GM18508 (cell line): ENCODE results near the gene CIPC.

ENCODE experiments used
- ATAC-seq: cut with Tn5 transposase; IDR thresholded peaks from one replicate; pipeline ENCODE4 v1.9.1; 2021; ENCODE audit warnings: moderate number of reproducible peaks; ENCODE audit not compliant: insufficient read depth, unreplicated experiment

Gene CIPC, protein sequence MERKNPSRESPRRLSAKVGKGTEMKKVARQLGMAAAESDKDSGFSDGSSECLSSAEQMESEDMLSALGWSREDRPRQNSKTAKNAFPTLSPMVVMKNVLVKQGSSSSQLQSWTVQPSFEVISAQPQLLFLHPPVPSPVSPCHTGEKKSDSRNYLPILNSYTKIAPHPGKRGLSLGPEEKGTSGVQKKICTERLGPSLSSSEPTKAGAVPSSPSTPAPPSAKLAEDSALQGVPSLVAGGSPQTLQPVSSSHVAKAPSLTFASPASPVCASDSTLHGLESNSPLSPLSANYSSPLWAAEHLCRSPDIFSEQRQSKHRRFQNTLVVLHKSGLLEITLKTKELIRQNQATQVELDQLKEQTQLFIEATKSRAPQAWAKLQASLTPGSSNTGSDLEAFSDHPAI

DNA sequence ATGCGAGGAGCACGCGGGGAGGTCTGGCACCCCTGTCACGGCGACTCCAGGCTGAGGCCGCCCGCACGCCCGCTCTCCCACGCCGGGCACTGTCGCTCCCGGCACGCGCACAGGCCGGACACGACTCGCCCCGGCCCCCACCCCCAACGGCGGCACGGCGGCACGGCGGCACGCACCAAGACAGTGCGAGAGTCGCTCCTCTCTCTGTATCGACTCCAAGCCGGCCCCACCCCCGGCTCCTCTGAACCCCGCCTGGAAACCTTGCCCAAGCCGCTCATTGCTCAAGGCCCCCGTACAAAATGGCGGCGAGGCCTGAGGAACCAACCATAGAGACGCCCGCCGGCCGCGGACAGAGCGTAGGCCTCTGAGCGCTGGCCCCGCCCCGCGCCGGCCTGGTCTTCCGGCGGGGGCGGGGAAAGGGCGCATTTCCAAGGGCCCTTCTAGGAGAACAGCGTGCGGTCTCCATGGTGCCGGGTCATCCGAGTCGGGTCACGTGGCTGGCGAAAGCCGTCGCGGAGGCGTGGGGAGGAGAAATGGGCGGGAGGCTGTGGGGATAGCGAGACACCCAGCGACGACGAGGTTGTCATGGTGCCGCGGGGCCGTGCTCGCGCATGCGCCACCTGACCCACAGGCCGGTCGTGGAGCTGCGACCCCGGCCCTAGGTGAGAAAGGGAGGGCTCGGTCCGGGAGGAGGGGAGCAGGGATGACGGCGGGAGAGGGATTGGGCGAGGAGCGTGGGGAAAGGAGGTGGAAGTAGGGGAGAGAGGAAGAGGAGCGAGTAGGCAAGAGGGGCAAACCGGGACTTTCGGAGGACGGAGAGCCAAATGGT is at the start of gene CIPC:
Gene CIPC, plus strand, starts transcription at position 559 of the 829 bp plus-strand sequence. CDS start 7,451 bp downstream, outside the sequence.
- peak; percentile 67 for ATAC-seq

DNA sequence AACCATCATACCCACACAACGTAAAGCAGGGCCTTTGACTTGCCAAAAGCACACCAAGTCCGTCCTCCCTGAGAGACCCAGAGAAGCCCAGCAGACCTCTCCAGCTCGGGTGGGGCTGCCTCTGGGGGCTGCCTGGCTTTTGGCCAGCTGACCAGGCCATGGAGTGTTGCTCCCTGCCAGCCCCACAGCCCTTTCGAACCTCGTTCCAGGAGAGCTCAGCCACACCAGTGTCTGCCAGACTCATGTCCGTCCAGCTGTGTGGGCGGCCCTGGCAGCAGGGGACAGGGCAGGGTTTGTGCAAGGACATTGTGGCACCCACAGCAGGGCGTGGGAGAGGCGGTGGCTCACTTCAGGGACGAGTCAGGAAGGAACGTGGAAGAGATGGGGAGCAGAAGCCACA is 46.9 kb upstream of the CIPC start:
- ATAC-seq: no peak

DNA sequence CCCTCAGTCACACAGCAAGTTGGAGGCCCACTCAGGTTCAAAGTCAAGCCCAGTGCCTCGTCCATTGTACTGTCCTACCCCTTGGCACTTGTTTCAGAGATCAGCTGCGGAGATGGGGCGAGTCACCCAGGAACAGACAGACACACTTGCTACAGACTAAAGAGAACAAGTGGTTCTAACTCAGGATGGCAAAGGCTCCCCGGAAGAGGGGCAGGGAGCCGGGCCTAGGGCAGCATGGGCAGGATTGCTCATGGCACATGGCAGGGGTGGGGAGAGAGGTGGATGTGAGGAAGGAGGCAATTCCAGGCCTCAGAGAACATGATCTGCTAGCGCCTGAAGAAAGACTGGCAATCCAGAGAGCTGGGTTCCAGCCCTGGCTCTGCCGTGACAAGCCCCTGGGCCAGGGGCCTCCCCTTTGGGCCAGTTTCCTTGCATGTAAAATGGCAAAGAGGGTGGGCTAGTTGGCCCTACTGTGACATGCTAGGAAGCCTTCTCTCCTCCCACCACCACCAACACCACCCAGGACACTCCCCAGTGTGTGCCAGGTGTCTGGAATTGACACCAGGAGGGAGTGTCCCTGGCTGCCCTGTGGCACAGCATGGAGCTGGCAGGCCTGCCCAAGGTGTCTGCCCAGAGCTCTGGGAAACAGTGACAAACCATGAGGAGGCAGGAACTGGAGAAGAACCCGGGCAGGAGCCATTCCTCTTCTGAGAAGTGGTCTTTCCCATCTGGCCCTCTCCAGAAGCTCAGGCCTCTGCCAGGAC is 45.6 kb upstream of the CIPC start:
- ATAC-seq: no peak

DNA sequence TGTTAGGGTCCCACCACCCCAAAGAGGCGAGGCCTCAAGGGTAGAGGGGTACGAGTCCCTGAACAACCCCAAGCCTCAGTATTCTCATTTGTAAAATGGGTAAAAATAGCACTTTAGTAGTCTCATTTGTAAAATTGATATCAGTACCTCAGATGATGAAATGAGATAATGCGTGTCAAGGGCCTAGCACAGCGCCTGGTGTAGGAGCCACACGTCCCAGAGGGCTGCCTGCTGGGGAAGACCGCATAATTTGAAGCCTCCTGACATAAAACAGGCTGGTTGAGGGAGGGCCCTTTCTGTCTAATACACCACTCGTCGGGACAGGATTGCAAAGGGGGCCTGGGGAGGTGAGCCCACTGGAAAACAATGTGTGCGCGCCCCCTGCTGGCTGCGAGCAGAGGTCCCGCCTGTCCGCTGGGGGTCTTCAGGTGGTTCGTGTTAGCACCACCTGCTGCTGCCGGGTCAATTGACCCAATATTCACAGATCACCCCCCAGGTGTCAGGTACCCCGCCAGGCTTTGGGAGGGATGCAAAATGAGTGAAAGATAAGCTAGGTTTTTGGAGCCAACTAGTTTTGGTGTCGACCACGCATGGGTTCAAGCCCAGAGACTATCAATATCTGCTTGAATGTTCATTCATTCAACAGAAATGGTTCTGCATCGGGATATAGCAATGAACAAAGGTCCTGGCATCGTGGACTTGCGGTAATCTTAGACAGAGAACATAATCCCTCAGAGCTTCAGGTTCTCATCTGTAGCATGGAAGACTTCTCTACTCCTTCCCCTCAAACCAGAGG is 44.8 kb upstream of the CIPC start:
- ATAC-seq: no peak

DNA sequence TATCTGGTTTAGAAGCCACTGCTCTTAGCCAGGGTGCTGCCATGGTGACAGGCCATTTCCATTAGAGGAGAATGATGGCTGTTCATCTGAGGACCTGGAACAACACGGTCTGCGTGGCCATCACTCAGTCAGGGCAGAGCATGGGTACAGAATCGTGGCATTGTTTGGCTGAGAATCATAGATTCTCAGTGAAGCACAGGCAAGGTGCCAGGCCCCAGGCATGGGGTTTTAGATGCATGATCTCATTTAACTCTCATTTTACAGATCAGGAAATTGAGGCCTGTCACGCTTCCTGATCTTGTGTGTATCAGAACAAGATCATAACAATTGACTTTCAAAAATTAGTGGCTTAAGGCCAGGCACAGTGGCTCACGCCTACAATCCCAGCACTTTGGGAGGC is 42.8 kb upstream of the CIPC start:
- ATAC-seq: no peak

DNA sequence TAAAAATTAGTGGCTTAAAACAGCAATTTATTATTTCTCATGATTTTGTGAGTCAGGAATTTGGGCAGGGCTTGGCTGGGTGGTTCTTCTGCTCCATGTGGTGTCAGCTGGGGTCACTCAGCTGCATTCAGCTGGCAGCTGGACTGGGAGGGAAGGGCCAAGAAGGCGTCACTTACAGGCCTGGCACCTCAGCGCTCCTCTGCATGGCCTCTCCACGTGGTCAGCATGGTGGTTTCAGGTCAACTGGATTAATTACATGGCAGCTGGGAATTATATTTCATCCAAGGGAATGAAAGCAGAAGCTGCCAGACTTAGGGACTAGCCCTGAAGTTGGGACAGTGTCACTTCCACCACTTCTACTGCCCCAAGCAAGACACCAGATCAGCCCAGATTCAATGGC is 42.1 kb upstream of the CIPC start:
- ATAC-seq: no peak

DNA sequence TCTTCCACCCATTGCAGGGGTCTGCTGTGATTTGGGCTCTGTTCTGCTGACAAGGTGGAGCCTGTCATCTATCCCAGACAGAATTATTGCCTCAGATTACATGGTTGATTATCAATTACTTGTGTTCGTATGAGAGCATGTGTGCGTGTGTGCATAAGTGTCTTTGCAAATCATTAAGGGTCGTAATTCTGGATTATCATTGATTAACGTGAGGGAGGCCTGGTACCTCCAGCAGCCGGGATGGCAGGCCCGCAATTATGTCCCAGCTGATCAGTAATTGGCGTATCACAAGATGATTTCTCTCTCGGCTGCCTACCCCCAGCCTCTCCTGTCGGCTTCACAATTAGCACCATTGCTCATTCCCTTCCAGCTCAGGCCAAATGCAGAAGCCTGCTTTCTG is 39.9 kb upstream of the CIPC start:
- no peak for ATAC-seq

DNA sequence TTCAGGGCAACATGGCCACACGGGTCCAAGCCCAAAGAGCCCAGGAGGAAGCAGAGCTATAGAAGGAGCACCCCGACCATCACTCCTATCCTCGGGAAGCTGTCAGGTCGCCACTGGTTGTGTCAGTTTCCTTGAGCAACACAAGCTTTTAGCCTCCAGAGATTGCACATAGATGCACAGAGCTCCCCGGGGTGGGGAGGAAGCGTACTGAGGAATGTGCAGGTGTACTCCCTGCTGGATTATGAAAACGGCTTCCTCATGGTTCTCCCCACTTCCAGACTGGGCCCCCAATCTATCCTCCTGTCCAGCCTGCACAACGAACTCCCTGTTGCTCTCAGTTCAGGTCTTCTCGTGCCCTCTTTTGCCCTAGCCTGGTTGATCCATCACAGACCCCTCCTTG is 39.3 kb upstream of the CIPC start:
- ATAC-seq: no peak

DNA sequence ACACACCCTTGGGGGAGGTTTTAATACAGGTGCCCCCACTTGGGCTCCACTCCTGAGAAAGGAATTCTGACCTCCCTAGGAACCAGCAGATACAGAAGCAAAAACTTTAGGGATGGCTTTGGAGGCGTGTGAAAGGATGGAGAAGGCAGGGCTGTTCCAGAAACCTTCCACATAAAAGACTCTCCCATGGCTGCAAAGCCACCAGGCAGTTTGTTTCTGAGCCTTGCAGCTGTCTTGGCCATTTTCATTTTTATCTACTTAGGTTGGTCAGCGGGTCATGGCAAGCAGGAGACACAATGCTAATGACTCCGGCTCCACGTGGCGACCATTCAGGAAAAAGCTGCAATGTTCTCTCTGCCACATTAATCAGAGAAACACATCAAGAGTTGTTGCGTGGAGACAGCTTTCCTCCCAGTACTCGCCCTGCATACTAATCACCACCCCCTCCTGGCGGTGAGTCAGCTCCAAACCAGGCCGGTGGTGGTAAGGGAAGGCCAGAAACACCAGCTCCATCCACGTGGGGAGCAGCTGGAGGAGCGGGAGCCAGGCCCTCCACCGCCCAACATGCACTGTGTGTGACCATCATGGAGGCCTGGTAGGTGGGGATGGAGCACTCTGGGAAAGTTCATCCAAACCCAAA is 38.7 kb upstream of the CIPC start:
- ATAC-seq: no peak

DNA sequence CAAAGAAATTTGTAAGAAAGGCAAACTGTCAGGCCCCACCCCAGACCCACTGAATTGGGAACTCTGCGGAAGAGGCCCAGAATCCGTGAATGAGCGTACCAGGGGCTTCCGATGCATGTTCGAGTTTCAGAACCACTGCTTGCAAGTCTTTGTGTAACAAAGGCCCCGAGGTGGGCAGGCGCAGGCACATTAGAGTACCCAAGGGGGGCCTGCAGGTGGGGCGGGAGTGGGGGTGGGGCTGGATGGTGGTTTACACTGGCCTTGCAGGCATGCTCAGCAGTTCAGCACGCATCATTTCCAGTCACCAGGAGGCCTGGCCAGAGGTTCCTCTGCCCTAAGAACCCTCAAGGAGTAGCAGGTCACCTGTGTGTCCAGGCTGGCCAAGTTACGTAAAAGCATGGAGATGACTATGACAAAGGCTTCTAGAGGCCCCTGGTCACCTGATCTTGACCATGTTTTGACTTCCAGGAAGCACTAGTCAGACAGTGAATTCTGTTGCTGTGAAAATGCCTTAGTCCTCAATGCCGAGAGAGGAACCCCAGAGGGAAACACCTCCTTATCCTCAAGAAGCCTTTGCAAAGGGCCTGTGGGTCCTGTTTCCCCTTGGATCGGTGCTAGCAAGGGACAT is 36.3 kb upstream of the CIPC start:
- no peak for ATAC-seq

DNA sequence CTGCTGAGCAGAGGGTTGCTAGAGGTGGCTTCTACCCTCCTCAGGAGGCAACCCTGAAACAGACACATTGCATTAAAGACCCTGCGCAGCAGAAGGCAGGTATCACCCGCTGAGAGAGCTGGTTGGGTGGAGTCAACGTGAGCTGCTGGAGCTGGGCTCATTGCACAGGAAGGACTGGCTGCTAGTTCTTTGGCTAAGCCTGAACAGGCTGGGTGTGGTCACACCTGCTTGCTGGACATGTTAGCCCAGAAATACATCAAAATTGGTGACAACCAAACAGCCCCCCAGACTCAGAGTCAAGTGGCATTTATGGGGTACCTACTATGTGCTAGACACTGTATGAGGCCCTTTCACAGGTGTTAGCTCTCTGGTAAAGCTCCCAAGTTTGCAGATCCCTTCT is 35.8 kb upstream of the CIPC start:
- no peak for ATAC-seq

DNA sequence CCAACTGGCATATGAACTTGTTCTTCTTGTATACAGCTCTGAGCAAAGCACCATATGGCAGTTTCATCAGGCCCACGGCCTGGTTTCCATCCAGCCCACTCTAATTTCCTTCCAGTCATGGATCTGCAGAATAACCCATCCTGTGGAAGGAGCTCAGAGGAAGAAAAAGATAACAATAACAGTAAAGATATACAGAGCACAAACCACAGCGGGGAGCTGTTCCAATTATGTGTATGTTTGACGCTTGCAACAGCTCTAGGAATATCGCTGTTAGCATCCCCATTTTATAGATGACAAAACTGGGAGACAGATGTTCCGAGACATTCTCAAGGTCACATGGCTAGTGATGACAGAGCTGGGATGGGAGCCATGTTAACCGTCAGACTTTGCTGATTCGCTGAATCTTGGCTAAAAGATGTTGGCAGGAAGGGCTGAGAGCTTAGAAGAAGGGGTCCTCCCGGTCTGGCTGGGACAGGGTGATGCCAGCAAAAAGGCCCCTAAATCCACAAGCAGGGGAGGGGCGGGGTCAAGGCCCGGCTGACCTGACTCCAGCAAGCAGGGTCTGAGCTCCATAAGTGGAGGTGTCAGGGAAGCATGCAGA is 34.4 kb upstream of the CIPC start:
- no peak for ATAC-seq

DNA sequence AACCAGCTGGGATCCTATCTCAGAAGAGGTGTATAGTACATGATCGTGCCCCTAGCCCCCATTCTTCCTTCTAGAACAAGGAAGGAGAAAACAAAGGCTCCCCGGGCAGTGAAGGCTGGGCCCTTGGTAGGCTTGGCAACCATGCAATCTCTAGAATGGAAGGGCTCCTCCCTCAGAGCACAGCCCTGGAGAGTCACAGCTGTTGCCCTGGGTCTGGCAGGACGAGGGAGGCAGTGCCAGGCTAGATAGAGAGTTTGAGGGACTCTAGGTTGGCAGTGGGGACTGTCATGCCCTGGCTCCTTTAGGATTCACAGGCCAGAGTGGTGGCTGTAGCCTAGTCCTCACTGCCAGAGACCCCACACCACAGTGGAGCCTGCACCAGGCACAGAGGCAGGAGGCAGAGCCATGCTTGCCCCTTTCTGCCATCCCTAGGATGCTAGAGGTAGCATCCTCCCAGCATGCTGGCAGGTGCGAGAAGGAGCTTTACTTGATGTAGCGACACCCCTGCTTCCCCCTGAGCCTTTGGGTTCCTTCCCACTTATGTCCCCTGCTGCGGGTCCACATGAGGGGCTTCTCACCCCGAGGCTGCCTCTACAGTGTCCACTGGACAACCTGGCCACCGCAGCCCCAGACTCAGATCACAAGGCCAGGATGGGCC is 33.4 kb upstream of the CIPC start:
- no peak for ATAC-seq

DNA sequence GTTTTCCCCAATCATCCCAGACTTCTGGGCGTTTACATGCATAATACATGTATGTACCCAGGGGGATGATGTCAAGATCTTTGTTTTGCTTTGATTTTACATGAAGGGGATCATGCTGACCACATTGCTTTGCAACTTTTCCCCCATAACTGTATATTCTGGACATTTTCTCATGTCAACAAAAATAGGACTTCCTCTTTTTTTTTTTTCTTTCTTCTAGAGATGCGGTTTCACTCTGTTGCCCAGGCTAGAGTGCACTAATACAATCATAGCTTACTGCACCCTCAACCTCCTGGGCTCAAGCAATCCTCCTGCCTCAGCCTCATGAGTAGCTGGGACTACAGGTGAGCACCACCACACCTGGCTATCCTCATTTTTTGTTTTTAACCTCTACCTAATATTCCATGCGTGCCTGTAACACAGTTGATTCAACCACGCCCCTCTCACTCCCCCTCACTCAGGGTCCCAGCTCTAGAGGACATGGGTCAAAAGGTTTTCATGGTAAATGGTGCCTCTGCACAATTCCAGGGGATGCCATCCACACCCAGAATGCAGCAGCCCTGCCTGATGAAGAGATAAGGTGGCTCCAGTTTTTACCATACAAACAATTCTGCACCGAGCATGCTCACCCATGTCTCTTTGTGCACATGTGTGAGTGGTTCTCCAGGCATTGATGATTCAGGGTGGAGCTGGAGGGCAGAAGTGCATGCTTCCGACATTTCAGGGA is 32.0 kb upstream of the CIPC start:
- no peak for ATAC-seq

DNA sequence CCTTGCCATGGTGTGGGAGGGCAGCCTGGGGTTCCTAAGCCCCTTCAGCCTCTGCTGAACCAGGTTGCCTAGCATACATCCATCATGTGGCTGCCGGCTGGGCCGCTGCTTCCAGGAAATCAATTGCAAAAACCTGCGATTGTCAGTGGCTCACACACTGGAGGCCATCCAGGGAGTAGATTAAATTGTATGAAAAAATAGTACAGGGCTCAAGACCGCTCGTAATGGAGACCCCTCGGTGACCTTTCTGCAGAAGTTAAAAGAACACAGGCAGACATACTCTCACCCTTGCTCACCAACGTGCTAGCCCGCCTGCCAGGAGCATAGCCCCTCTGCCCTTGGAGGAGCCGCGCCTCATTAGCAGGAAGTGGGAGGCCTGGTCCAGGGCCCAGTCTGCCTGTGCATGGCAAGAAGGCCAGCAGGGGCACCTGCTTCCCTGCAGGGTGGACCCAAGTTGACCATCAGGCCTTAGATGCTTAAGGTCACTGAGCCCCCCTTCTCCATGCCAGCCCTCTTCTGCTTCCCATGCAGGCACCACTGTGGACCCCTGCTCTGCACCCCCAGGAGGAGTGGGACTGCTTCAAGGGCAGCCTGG is 31.4 kb upstream of the CIPC start:
- ATAC-seq: no peak

DNA sequence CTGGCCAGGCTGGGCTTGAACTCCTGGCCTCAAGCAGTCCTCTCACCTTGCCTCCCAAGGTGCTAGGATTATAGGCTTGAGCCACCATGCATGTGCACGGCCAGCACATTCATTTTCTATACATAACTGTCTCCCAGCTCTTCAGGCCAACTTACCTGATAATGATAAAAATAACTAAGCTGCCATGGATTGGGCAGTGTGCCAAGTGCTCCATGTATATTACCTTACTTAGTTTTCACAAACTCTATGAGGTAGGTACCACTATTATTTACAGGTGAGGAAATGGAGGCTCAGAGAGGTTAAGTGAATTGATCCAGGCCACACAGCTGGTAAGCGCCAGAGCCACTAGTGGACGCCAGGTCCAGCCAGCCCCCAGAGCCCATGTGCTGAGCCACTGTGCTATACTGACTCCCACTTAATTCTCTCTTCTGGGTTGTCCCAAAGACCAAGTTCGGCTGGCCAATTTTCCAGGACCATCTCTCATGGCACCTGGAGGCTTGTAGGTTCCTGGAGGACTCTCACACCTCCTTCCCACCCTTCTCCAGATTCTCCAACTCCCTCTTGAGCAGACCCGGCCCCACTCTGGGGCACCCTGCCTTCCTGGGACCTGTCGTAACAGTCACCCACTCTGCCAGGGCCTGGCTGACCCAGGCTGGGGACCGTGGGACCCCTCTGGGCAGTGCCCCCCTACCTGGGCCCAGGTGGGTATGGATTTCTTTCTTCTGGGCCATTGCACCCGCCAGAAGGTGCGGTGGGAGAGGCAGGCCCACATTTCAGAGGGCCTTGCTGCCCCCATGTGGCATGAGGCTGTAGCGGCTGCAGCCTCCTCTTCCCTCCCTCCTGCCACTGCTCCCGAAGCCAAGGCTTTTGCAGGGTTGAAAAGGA is 30.2 kb upstream of the CIPC start:
- no peak for ATAC-seq
